Breast epithelium (tissue), 4 donors: ENCODE data around the gene AMIGO1. TPM values are rescaled to one million over a fixed set of nuclear protein-coding genes. Genes with fewer than 3 reads are reported as not detected.
A peak's percentile ranks its signal among the peaks of the same experiment; 100 is the strongest.

Experiments
- DNase-seq, 2 donors: peaks; one replicate each; pipeline ENCODE4 v3.0.0-alpha.2; 2019; ENCODE audit warnings: low spot score in 2 of 2
- H3K27ac ChIP-seq, 2 donors: fragments of 200-600 bp; sonication (generic) in 1 of 2; one replicate each; pipeline ENCODE4 v1.5.1; 2016 to 2019; ENCODE audit warnings: mild to moderate bottlenecking in 1 of 2
- H3K27me3 ChIP-seq, 2 donors: fragments of 200-600 bp; sonication (generic) in 1 of 2; one replicate each; pipeline versions ENCODE4 v1.5.1 to v1.6.0; 2017 to 2019; ENCODE audit warnings: control low read depth in 1 of 2, mild to moderate bottlenecking in 1 of 2
- H3K36me3 ChIP-seq: fragments of 200-600 bp; one replicate; pipeline ENCODE4 v1.5.1; 2019
- H3K4me1 ChIP-seq, 2 donors: fragments of 200-600 bp; sonication (generic); one replicate each; pipeline ENCODE4 v1.5.1; 2016 to 2019; ENCODE audit warnings: control low read depth in 1 of 2
- H3K4me3 ChIP-seq, 3 donors: fragments of 200-600 bp; sonication (generic); 1 replicate in 2 of 3; 2 replicates in 1 of 3; pipeline ENCODE4 v1.5.1; 2016 to 2019; ENCODE audit warnings: mild to moderate bottlenecking in 3 of 3, moderate library complexity in 2 of 3
- H3K9me3 ChIP-seq, 2 donors: fragments of 200-600 bp; sonication (generic) in 1 of 2; one replicate each; pipeline ENCODE4 v1.5.1; 2016 to 2019; ENCODE audit warnings: control low read depth in 1 of 2
- POLR2A ChIP-seq: fragments of 450-650 bp; IDR thresholded peaks from one replicate; pipeline ENCODE4 v1.6.1; 2016; ENCODE audit warnings: antibody characterized with exemption, mild to moderate bottlenecking, moderate library complexity
- POLR2AphosphoS5 ChIP-seq, 3 donors: sonication (generic); formaldehyde crosslinking; IDR thresholded peaks; one replicate each; pipeline ENCODE4 v1.6.1; 2017; ENCODE audit warnings: antibody characterized with exemption in 3 of 3
- intact Hi-C: fragments of 100-400 bp; cut with DNase I; formaldehyde crosslinking; loops from one replicate; pipeline ENCODE4 v1.15.1; 2023; ENCODE audit warnings: low total_unique reads
- total RNA-seq, 3 donors: library from RNA; depleted of rRNA; stranded (reverse); fragments of >200 nt; gene quantifications; one replicate each; pipeline ENCODE4 v1.1.0, GENCODE V29; 2016
- TF ChIP-seq, protein P1 (sequence below), 3 donors: fragments of 450-650 bp; IDR thresholded peaks; one replicate each; pipeline ENCODE4 v1.5.1; 2016 to 2017; ENCODE audit warnings: antibody characterized with exemption in 3 of 3, mild to moderate bottlenecking in 3 of 3, moderate library complexity in 3 of 3

The AMIGO1 gene
- total RNA-seq, 3 donors from 2014 or later, result 3.0 to 9.5 (median 6.4) TPM

DNA sequence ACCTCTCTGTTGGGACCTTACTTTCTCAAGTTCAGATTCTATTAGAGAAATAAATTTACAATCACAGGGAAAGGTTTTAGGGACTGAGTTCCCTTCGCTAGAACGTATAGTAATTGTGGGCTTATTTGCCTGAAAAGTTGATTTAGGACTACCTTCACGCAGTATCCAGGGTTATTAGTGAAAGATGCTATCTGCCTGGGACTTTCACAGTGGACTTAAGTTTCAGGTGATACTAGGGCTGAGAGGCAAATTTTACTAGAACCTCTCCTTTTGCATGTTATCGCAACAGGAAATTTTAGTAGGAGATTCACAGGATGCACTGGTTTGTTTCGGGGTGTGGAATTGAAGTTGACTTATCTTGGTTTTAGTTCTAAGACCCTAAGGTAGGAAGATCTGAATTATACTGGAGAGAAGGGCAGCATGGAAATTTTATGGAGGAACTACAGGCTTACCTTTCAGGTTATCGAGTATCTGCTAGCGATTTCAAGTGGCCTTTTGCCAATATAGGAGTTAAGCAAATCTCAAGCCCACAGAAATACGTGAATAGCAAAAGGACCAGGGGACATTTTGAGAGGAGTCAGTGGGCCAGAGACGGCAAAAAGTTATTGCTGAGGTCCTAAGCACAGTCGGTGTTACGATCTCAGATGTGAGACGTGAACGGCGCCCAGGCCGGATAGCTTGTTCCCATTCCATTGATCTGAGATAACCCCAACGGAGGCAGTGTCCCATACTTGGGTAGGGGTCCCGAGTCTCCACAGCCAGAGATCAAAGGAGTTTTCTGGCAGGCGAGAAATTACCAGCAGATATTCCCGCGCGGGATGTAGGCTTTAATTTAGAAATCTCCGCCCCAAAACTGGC lies 38.2 kb upstream of the AMIGO1 start:
- Histone ChIP-seq H3K9me3 (no peaks in the 10 kb centered on the region), H3K4me1 (peaks cover 0 to 7% of the 10 kb centered on the region in 2 donors), H3K27ac (peak overlapping the region; percentile 98), H3K27me3 (no peaks in the 10 kb centered on the region), H3K4me3 (peak overlapping the region; percentile 73 to 98 (median 85)), H3K36me3 (no peaks in the 10 kb centered on the region)
- intact Hi-C loops, result loop anchor here (10.0 kb wide), 1 partner anchor 217 kb away; the partner anchor contains the start of gene EPS8L3
- TF ChIP-seq POLR2AphosphoS5 (IDR thresholded peaks at IDR 0.05) (no peak), POLR2A (no peak)
- TF ChIP-seq, protein P1, sequence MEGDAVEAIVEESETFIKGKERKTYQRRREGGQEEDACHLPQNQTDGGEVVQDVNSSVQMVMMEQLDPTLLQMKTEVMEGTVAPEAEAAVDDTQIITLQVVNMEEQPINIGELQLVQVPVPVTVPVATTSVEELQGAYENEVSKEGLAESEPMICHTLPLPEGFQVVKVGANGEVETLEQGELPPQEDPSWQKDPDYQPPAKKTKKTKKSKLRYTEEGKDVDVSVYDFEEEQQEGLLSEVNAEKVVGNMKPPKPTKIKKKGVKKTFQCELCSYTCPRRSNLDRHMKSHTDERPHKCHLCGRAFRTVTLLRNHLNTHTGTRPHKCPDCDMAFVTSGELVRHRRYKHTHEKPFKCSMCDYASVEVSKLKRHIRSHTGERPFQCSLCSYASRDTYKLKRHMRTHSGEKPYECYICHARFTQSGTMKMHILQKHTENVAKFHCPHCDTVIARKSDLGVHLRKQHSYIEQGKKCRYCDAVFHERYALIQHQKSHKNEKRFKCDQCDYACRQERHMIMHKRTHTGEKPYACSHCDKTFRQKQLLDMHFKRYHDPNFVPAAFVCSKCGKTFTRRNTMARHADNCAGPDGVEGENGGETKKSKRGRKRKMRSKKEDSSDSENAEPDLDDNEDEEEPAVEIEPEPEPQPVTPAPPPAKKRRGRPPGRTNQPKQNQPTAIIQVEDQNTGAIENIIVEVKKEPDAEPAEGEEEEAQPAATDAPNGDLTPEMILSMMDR (IDR thresholded peaks at IDR 0.05), result no peak
- peak in 1 of 2 donors; percentile 41 for DNase-seq

DNA sequence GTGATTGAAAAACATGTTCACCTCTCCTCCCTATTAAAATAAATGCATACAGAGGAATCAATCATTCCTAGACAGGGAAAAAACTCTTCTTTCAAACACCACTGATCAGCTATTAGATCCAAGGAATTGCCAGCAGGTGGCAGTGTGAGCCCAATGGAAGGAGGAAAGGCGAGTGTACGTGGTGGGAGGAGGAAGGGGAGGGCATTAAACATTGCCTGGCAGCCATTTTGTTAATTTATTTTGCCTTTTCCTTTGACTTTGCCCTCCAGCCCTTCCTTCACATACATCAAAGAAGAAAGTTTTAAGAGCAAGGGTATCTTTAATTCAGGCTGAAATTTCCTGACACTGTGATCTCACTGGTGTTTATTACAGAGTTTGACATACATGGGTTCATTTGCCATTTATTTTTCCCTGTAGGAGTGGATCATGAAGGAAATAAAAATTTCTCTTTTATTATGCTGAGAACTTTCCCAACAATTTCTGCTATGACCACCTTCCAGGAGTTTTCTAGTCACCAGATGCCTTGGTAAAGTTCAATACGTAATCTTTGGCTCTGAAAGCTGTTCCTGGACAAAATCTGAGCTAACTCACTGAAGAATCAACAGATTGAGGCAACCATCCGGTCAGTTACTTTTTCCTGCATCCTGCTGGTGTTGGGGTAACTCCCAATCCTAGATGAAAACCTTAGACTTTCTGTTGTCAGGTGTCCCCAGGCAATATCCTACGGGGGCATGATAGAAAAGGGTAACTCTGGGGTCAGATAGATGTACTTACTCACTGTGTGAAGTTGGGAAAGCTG lies 37.0 kb upstream of the AMIGO1 start:
- Histone ChIP-seq H3K4me3 (peak overlapping the region in 2 of 3 donors; percentile 73 to 98), H3K9me3 (no peaks in the 10 kb centered on the region), H3K36me3 (no peaks in the 10 kb centered on the region), H3K27me3 (no peaks in the 10 kb centered on the region), H3K4me1 (peaks cover 0 to 7% of the 10 kb centered on the region in 2 donors), H3K27ac (peak overlapping the region; percentile 98)
- peak; percentile 87 to 88 for DNase-seq
- intact Hi-C loops, result loop anchor here (10.0 kb wide), 1 partner anchor 218 kb away; the partner anchor contains the start of gene EPS8L3
- TF ChIP-seq, protein P1 (IDR thresholded peaks at IDR 0.05), result peak; percentile 80 to 92 (median 83)
- TF ChIP-seq POLR2A (no peak), POLR2AphosphoS5 (IDR thresholded peaks at IDR 0.05) (peak in 2 of 3 donors; percentile 27 to 31)

DNA sequence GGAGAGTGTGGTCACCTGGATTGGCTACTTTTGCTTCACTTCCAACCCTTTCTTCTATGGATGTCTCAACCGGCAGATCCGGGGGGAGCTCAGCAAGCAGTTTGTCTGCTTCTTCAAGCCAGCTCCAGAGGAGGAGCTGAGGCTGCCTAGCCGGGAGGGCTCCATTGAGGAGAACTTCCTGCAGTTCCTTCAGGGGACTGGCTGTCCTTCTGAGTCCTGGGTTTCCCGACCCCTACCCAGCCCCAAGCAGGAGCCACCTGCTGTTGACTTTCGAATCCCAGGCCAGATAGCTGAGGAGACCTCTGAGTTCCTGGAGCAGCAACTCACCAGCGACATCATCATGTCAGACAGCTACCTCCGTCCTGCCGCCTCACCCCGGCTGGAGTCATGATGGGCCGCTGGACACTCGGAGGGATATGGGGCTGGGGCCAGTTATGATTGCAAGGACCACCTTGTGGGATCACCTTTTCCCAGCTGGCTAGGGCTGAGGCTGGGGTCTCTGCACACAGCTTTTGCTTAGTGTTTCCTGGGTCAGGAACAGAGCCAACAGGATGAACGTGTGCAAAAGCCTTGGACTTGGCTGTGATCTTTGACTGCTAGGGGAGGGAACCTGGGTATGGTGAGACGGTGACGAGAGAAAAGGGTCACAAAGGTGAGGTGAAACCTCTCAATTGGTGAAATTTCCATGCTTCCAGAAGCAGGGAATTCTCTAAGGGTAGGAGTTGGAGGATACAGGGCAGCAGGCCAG lies 34.6 kb upstream of the AMIGO1 start:
- Histone ChIP-seq H3K9me3 (no peaks in the 10 kb centered on the region), H3K36me3 (no peaks in the 10 kb centered on the region), H3K4me3 (no peak overlapping the region), H3K27me3 (no peaks in the 10 kb centered on the region), H3K4me1 (peaks cover 0 to 7% of the 10 kb centered on the region in 2 donors), H3K27ac (no peak overlapping the region)
- no peak for DNase-seq
- no peak for TF ChIP-seq POLR2A
- TF ChIP-seq POLR2AphosphoS5 (IDR thresholded peaks at IDR 0.05), result no peak
- TF ChIP-seq, protein P1 (IDR thresholded peaks at IDR 0.05), result no peak
- intact Hi-C loops, result loop anchor here (10.0 kb wide), 1 partner anchor 221 kb away; the partner anchor contains the start of gene EPS8L3

DNA sequence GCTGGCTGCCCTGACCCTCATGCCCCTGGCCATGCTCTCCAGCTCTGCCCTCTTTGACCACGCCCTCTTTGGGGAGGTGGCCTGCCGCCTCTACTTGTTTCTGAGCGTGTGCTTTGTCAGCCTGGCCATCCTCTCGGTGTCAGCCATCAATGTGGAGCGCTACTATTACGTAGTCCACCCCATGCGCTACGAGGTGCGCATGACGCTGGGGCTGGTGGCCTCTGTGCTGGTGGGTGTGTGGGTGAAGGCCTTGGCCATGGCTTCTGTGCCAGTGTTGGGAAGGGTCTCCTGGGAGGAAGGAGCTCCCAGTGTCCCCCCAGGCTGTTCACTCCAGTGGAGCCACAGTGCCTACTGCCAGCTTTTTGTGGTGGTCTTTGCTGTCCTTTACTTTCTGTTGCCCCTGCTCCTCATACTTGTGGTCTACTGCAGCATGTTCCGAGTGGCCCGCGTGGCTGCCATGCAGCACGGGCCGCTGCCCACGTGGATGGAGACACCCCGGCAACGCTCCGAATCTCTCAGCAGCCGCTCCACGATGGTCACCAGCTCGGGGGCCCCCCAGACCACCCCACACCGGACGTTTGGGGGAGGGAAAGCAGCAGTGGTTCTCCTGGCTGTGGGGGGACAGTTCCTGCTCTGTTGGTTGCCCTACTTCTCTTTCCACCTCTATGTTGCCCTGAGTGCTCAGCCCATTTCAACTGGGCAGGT lies 33.9 kb upstream of the AMIGO1 start:
- no peak for TF ChIP-seq POLR2A
- TF ChIP-seq POLR2AphosphoS5 (IDR thresholded peaks at IDR 0.05), result no peak
- TF ChIP-seq, protein P1 (IDR thresholded peaks at IDR 0.05), result no peak
- H3K4me1 ChIP-seq, result peaks cover 0 to 7% of the 10 kb centered on the region in 2 donors
- H3K9me3 ChIP-seq, result no peaks in the 10 kb centered on the region
- no peaks in the 10 kb centered on the region for H3K27me3 ChIP-seq
- DNase-seq, result no peak
- H3K36me3 ChIP-seq, result no peaks in the 10 kb centered on the region
- H3K4me3 ChIP-seq, result no peak overlapping the region
- no peak overlapping the region for H3K27ac ChIP-seq
- intact Hi-C loops, result loop anchor here (10.0 kb wide), 1 partner anchor 221 kb away; the partner anchor contains the start of gene EPS8L3
